Retinal pigment epithelial cell (primary cell): ENCODE measurements around the gene IGSF9B.

Experiments
- DNase-seq: peaks from one replicate; pipeline ENCODE4 v3.0.0-alpha.2; 2010; ENCODE audit warnings: low read depth
- H3K4me3 ChIP-seq: 2 replicates; pipeline ENCODE4 v1.5.1; 2011; ENCODE audit warnings: mild to moderate bottlenecking, low read length, control low read depth, moderate library complexity
- CTCF ChIP-seq: conservative IDR thresholded peaks from 2 replicates; pipeline ENCODE4 v1.5.1; 2011; ENCODE audit warnings: low read depth, low read length, control low read depth, inconsistent platforms

The IGSF9B gene

GRCh38 chr11:133926466-133927246 is 30.1 kb downstream of the IGSF9B start:
- no peak for DNase-seq
- TF ChIP-seq CTCF, result no peak
- H3K4me3 ChIP-seq, result no peak overlapping the region

GRCh38 chr11:133925756-133926155 is 31.0 kb downstream of the IGSF9B start:
- no peak for DNase-seq
- H3K4me3 ChIP-seq, result no peak overlapping the region
- no peak for TF ChIP-seq CTCF

- DNase-seq, result no peak
- no peak for TF ChIP-seq CTCF
- no peak overlapping the region for H3K4me3 ChIP-seq
Measured at GRCh38 chr11:133924661-133925060, 32.1 kb downstream of the IGSF9B start.

GRCh38 chr11:133922078-133922870 is 34.5 kb downstream of the IGSF9B start:
- no peak for TF ChIP-seq CTCF
- DNase-seq, result no peak

GRCh38 chr11:133921513-133921912 is 35.3 kb downstream of the IGSF9B start:
- no peak for DNase-seq
- H3K4me3 ChIP-seq, result no peak overlapping the region
- no peak for TF ChIP-seq CTCF

More at GRCh38 chr11:133922078-133922870, 34.5 kb downstream of the IGSF9B start:
- no peak overlapping the region for H3K4me3 ChIP-seq

DNA sequence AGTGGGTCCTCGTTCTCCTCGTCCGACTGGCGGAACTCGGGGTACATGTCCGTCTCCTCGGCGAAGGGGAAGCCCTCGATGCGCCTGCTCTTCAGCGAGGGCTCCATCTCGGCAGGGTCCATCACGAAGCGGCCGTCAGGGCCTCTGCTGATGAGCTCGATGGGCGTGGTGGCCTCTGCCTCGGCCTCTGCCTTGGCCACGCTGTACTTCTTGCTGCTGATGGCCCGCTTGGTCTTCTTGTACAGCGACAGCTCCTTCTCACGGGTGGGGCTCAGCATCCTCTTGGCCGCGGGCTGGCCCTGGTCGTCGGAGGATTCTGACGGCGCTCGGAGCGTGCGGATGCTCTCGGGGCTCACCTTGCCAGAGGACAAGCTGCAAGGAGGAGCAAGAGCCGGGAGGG is 35.7 kb downstream of the IGSF9B start:
- DNase-seq, result no peak
- no peak for TF ChIP-seq CTCF
- H3K4me3 ChIP-seq, result no peak overlapping the region
